Activated naive CD4-positive, alpha-beta T cell treated with anti-CD3 and anti-CD28 coated beads for 36 hours (primary cell): ENCODE data around the gene PSME1. TPM values are rescaled to one million over a fixed set of nuclear protein-coding genes. Genes with fewer than 3 reads are reported as not detected.

Experiments
- CTCF ChIA-PET: fragments of 350-600 bp; sonication (Branson Sonifier 250); formaldehyde crosslinking; loops from one replicate; lab custom pipeline; 2021; ENCODE audit warnings: antibody characterized with exemption; lab: Charles Lee
- DNase-seq: peaks from one replicate; pipeline ENCODE4 v3.0.0-alpha.2; 2020
- H3K27ac Mint-ChIP-seq: one replicate; pipeline ENCODE4 v1.8.0; 2021; ENCODE audit warnings: mild to moderate bottlenecking, mixed read lengths
- H3K27me3 Mint-ChIP-seq: one replicate; pipeline ENCODE4 v1.8.0; 2021; ENCODE audit warnings: low read depth, mixed read lengths
- H3K36me3 Mint-ChIP-seq: one replicate; pipeline ENCODE4 v1.8.0; 2021; ENCODE audit warnings: low read depth, mixed read lengths
- H3K4me1 Mint-ChIP-seq: one replicate; pipeline ENCODE4 v1.8.0; 2021; ENCODE audit warnings: low read depth, mixed read lengths
- H3K4me3 Mint-ChIP-seq: one replicate; pipeline ENCODE4 v1.8.0; 2021; ENCODE audit warnings: mild to moderate bottlenecking, moderate library complexity, mixed read lengths
- H3K9me3 Mint-ChIP-seq: one replicate; pipeline ENCODE4 v1.8.0; 2021; ENCODE audit warnings: mixed read lengths
- intact Hi-C: fragments of 100-400 bp; cut with micrococcal nuclease; formaldehyde crosslinking; loops from one replicate; pipeline ENCODE4 v1.15.1; 2023
- total RNA-seq, 2 experiments: library from RNA; stranded (reverse); gene quantifications; one replicate each; pipeline ENCODE4 v1.2.3, GENCODE V29; 2021

PSME1 gene
- total RNA-seq, 2 experiments from 2014 or later: 406 to 416 TPM

- no peak overlapping the region for H3K4me3 Mint-ChIP-seq
Observed at GRCh38 chr14:24150993-24151392, 15.0 kb downstream of the PSME1 start.

GRCh38 chr14:24151404-24152080, 15.5 kb downstream of the PSME1 start:
- H3K4me3 Mint-ChIP-seq: no peak overlapping the region
- no peak for DNase-seq
- H3K27ac Mint-ChIP-seq: no peak overlapping the region
- H3K36me3 Mint-ChIP-seq: peaks cover 47% of the 10 kb centered on the region
- CTCF ChIA-PET: interaction anchor here (0.6 to 4.5 kb wide), 4 partner anchors 10 to 42 kb away, joined by 3 to 23 read pairs (median 4); partner anchors contain the start of gene IRF9
- intact Hi-C loops: no loop called here
- no peaks in the 10 kb centered on the region for H3K27me3 Mint-ChIP-seq
- no peaks in the 10 kb centered on the region for H3K9me3 Mint-ChIP-seq
- H3K4me1 Mint-ChIP-seq: peaks cover 20% of the 10 kb centered on the region

More at GRCh38 chr14:24150993-24151392, 15.0 kb downstream of the PSME1 start:
- DNase-seq: no peak
- peaks cover 51% of the 10 kb centered on the region for H3K36me3 Mint-ChIP-seq
- no peaks in the 10 kb centered on the region for H3K27me3 Mint-ChIP-seq
- peaks cover 21% of the 10 kb centered on the region for H3K4me1 Mint-ChIP-seq
- intact Hi-C loops: no loop called here
- H3K27ac Mint-ChIP-seq: no peak overlapping the region
- CTCF ChIA-PET: interaction anchor here (0.6 to 4.5 kb wide), 4 partner anchors 11 to 156 kb away, joined by 3 to 23 read pairs (median 4); partner anchors contain the start of gene IRF9
- H3K9me3 Mint-ChIP-seq: no peaks in the 10 kb centered on the region

- Mint-ChIP-seq H3K4me1 (peaks cover 2% of the 10 kb centered on the region), H3K27me3 (no peaks in the 10 kb centered on the region), H3K9me3 (no peaks in the 10 kb centered on the region), H3K4me3 (no peak overlapping the region), H3K27ac (peak overlapping the region; percentile 72), H3K36me3 (peaks cover 52% of the 10 kb centered on the region)
- no peak for DNase-seq
- CTCF ChIA-PET: interaction anchor here (1.3 kb wide), 1 partner anchor 9 kb away, joined by 5 read pairs; the partner anchor contains the start of gene PSME2
- intact Hi-C loops: no loop called here
Observed at GRCh38 chr14:24155100-24155499, 19.1 kb downstream of the PSME1 start.

DNA sequence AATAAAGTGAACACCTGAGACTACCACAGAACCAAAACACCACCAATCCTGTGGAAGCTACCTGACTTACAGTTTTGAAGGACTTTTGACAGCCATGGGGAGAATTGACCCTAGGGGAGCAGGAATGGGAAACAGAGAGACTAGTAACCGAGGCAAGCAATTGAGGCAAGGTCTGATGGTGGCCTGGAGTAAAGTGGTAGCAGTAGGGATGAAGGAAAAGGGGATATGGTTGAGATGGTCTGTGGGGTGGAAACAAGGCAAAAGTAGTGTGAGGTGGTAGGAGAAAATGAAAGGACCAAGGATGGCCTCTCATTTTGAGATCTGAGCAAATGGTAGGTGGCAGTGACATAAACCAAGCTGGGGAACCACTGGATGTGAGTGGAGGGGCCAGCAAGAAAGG, 20.8 kb downstream of the PSME1 start:
- peak overlapping the region; percentile 11 for H3K27ac Mint-ChIP-seq
- no peak overlapping the region for H3K4me3 Mint-ChIP-seq
- intact Hi-C loops: no loop called here
- CTCF ChIA-PET: no interaction called here
- no peak for DNase-seq
- H3K27me3 Mint-ChIP-seq: no peaks in the 10 kb centered on the region
- peaks cover 51% of the 10 kb centered on the region for H3K36me3 Mint-ChIP-seq
- no peaks in the 10 kb centered on the region for H3K9me3 Mint-ChIP-seq
- H3K4me1 Mint-ChIP-seq: peaks cover 10% of the 10 kb centered on the region

GRCh38 chr14:24157331-24157730, 21.3 kb downstream of the PSME1 start:
- H3K27me3 Mint-ChIP-seq: no peaks in the 10 kb centered on the region
- H3K4me1 Mint-ChIP-seq: peaks cover 15% of the 10 kb centered on the region
- intact Hi-C loops: no loop called here
- no peak for DNase-seq
- H3K9me3 Mint-ChIP-seq: no peaks in the 10 kb centered on the region
- CTCF ChIA-PET: no interaction called here
- H3K27ac Mint-ChIP-seq: peak overlapping the region; percentile 21
- H3K36me3 Mint-ChIP-seq: peaks cover 53% of the 10 kb centered on the region
- H3K4me3 Mint-ChIP-seq: no peak overlapping the region

- H3K36me3 Mint-ChIP-seq: peaks cover 63% of the 10 kb centered on the region
- no peak overlapping the region for H3K4me3 Mint-ChIP-seq
Observed at GRCh38 chr14:24159777-24160498, 23.9 kb downstream of the PSME1 start.

DNA sequence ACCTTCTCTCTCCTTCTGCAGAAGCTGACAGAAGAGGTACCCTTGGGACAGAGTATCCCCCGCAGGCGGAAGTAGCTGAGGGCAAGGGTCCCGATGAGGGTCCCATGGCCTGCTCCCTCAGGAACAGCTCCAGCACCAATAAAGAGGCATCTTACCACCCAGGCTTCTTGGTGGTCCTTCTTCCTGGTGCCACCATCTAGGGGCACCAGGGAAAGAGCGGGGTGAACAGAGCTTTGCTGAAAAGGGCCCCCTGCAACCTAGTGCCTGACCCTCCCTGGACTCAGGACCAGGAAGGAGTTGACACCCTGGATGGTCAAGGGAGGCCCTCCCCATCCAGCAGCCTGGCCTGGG, 24.5 kb downstream of the PSME1 start:
- H3K27me3 Mint-ChIP-seq: no peaks in the 10 kb centered on the region

More at GRCh38 chr14:24159777-24160498, 23.9 kb downstream of the PSME1 start:
- Mint-ChIP-seq H3K4me1 (peaks cover 36% of the 10 kb centered on the region), H3K27ac (peak overlapping the region; percentile 100), H3K9me3 (no peaks in the 10 kb centered on the region), H3K27me3 (no peaks in the 10 kb centered on the region)
- no peak for DNase-seq
- CTCF ChIA-PET: interaction anchor here (0.5 to 4.7 kb wide), 14 partner anchors 8 to 104 kb away, joined by 3 to 63 read pairs (median 13); partner anchors contain the start of genes CHMP4A, DCAF11, EMC9 and IPO4
- intact Hi-C loops: loop anchor here (2.0 to 5.0 kb wide), 3 partner anchors 53 to 839 kb away; partner anchors contain the start of genes CHMP4A and PABPN1

DNA sequence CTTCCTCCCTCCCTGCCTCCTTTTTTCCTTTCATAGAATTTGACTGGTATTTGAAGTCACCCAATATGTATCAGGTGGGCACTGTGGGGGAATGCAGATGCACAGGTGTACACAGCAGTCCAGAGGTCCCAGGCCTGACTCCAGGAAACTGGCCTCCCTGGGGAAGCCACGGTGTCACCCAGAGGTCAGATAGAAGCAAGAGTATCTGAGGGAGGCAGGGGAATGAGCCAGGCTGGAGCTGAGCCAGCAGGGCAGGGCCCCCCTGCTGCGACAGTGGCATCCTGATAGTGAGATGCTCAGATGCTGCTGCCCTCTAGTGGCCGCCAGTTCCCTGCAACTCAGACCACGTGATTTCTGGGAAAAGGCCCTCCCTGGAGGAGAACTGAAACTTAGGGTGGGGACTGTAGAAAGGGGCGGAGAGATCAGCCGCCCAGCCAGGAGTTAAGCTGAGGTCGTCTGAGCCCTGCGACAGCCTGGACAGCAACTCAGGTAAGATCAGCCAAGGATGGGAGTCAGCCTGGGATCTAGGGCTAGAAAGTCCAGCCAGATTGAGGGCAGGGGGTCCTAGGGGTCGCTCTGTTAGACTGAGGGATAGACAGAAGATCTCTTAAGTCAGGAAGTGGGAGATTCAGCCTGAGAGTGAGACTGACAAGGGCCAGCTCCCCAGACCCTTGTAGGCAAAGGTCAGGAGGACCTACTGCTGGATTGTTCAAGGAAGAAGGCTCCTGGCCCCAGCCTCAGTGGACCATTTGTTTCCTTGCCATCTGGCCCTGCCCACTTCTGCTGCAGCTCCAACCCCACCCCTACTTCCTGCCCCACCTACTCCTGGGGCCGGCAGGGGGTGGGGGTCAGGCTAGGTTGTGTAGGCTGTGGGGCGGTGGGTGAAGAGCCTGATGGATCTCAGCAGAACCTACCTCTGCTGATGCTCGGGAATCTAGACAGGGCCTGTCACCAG, 25.1 kb downstream of the PSME1 start, which contains the start of gene IRF9:
TSS of gene IRF9 (plus strand) at position 416 of the 955 bp plus-strand sequence. CDS start 880 bp downstream, outside the sequence.
- Mint-ChIP-seq H3K4me3 (peak within 1 kb of the TSS; percentile 99), H3K27me3 (no peaks in the 10 kb centered on the region), H3K27ac (peak within 1 kb of the TSS; percentile 100), H3K36me3 (peaks cover 66% of the 10 kb centered on the region), H3K9me3 (no peaks in the 10 kb centered on the region), H3K4me1 (peaks cover 43% of the 10 kb centered on the region)
- intact Hi-C loops: loop anchor here (1.0 to 5.0 kb wide), 22 partner anchors 14 to 840 kb away; partner anchors contain the start of genes CHMP4A, DCAF11, DHRS4L2 and EMC9
- CTCF ChIA-PET: interaction anchor here (0.5 to 4.7 kb wide), 26 partner anchors 10 to 276 kb away, joined by 3 to 63 read pairs (median 6); partner anchors contain the start of genes CHMP4A, CIDEB, DCAF11 and DHRS1
- peak; percentile 99 for DNase-seq

More for the DNA sequence above, 24.5 kb downstream of the PSME1 start:
- no peaks in the 10 kb centered on the region for H3K9me3 Mint-ChIP-seq
- peaks cover 40% of the 10 kb centered on the region for H3K4me1 Mint-ChIP-seq
- no peak for DNase-seq
- intact Hi-C loops: loop anchor here (2.0 to 5.0 kb wide), 3 partner anchors 52 to 840 kb away; partner anchors contain the start of genes CHMP4A and PABPN1
- H3K4me3 Mint-ChIP-seq: peak overlapping the region; percentile 99
- CTCF ChIA-PET: interaction anchor here (0.5 to 4.7 kb wide), 19 partner anchors 9 to 148 kb away, joined by 3 to 63 read pairs (median 9); partner anchors contain the start of genes CHMP4A, CIDEB, DCAF11 and DHRS1
- peak overlapping the region; percentile 100 for H3K27ac Mint-ChIP-seq
- H3K36me3 Mint-ChIP-seq: peaks cover 66% of the 10 kb centered on the region

- Mint-ChIP-seq H3K4me3 (peak overlapping the region; percentile 99), H3K27ac (peak overlapping the region; percentile 100), H3K36me3 (peaks cover 65% of the 10 kb centered on the region), H3K9me3 (no peaks in the 10 kb centered on the region), H3K4me1 (peaks cover 47% of the 10 kb centered on the region), H3K27me3 (no peaks in the 10 kb centered on the region)
- CTCF ChIA-PET: interaction anchor here (0.7 to 4.7 kb wide), 15 partner anchors 9 to 136 kb away, joined by 3 to 63 read pairs (median 9); partner anchors contain the start of genes DCAF11, DHRS1, EMC9 and NOP9
- DNase-seq: peak; percentile 27
- intact Hi-C loops: loop anchor here (5.0 kb wide), 1 partner anchor 435 kb away; no protein-coding TSS in a partner anchor
Observed at GRCh38 chr14:24162093-24162492, 26.1 kb downstream of the PSME1 start.

DNA sequence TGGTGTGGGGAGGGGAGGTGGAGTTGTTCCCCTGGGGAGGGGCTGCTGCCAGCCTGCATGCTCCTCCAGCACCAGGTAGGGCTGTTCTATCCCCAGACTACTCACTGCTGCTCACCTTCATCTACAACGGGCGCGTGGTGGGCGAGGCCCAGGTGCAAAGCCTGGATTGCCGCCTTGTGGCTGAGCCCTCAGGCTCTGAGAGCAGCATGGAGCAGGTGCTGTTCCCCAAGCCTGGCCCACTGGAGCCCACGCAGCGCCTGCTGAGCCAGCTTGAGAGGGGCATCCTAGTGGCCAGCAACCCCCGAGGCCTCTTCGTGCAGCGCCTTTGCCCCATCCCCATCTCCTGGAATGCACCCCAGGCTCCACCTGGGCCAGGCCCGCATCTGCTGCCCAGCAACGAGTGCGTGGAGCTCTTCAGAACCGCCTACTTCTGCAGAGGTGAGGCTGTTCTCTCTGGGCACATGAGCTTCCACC, 28.6 kb downstream of the PSME1 start:
- CTCF ChIA-PET: interaction anchor here (0.9 kb wide), 2 partner anchors 17 to 604 kb away, joined by 3 read pairs; partner anchors contain the start of gene RNF31
- no peak overlapping the region for H3K27ac Mint-ChIP-seq
- no peak overlapping the region for H3K4me3 Mint-ChIP-seq
- H3K9me3 Mint-ChIP-seq: no peaks in the 10 kb centered on the region
- peaks cover 51% of the 10 kb centered on the region for H3K4me1 Mint-ChIP-seq
- no peak for DNase-seq
- no peaks in the 10 kb centered on the region for H3K27me3 Mint-ChIP-seq
- intact Hi-C loops: loop anchor here (5.0 kb wide), 1 partner anchor 437 kb away; no protein-coding TSS in a partner anchor
- H3K36me3 Mint-ChIP-seq: peaks cover 61% of the 10 kb centered on the region

DNA sequence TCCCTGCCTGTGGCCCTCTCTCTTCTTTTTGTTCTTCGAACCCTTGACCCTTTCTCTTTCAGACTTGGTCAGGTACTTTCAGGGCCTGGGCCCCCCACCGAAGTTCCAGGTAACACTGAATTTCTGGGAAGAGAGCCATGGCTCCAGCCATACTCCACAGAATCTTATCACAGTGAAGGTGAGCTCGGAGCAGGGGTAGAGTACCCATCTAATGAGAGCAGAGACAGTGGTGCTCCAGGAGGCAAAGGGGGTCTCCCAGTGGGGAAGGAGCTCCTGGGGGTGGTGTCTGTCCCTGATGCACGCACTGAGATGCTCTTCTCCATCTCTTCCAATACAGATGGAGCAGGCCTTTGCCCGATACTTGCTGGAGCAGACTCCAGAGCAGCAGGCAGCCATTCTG, 29.8 kb downstream of the PSME1 start:
- CTCF ChIA-PET: interaction anchor here (0.8 kb wide), 1 partner anchor 27 kb away, joined by 3 read pairs; no protein-coding TSS in a partner anchor
- Mint-ChIP-seq H3K27me3 (no peaks in the 10 kb centered on the region), H3K36me3 (peaks cover 57% of the 10 kb centered on the region), H3K4me3 (no peak overlapping the region), H3K27ac (no peak overlapping the region), H3K4me1 (peaks cover 52% of the 10 kb centered on the region), H3K9me3 (no peaks in the 10 kb centered on the region)
- intact Hi-C loops: no loop called here
- no peak for DNase-seq
